Dendritic cell treated with granulocyte-macrophage colony-stimulating factor and Interleukin-4, amounts not matched to agents 40 ng/mL and 50 ng/mL, for 4 days (primary cell): ENCODE results near the gene TRAPPC3.
A peak's percentile ranks its signal among the peaks of the same experiment; 100 is the strongest.

Source experiments
- H3K27ac Mint-ChIP-seq: one replicate; pipeline ENCODE4 v1.8.0; 2022; ENCODE audit warnings: mild to moderate bottlenecking, mixed read lengths
- H3K27me3 Mint-ChIP-seq: one replicate; pipeline ENCODE4 v1.8.0; 2022; ENCODE audit warnings: mild to moderate bottlenecking, mixed read lengths
- H3K36me3 Mint-ChIP-seq: one replicate; pipeline ENCODE4 v1.8.0; 2022; ENCODE audit warnings: low read depth, mixed read lengths
- H3K4me1 Mint-ChIP-seq: one replicate; pipeline ENCODE4 v1.8.0; 2022; ENCODE audit warnings: low read depth, mixed read lengths
- H3K4me3 Mint-ChIP-seq: one replicate; pipeline ENCODE4 v1.8.0; 2022; ENCODE audit warnings: mild to moderate bottlenecking, moderate library complexity, mixed read lengths
- H3K9me3 Mint-ChIP-seq: one replicate; pipeline ENCODE4 v1.8.0; 2022; ENCODE audit warnings: mixed read lengths
- intact Hi-C: fragments of 100-400 bp; cut with micrococcal nuclease; formaldehyde crosslinking; loops from one replicate; pipeline ENCODE4 v1.15.0; 2022

TRAPPC3 gene

DNA sequence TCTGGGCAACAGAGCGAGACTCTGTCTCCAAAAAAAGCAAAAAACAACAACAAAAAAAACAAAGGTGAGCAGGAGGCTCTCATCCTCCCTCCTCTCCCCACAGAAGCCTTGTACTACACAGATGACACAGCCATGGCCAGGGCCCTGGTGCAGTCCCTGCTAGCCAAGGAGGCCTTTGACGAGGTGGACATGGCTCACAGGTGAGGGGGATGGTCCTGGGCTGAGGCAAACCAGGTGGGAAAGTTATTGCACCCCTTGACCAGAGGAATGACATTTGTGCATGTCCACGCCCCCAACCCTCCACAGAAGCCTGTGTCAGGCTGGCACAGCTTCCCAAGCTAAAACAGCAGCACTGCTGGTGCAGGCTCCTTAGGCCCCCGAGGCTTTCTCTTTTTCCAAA lies 58.1 kb downstream of the TRAPPC3 start:
- H3K27me3 Mint-ChIP-seq, result no peaks in the 10 kb centered on the region
- intact Hi-C loops, result no loop called here
- no peaks in the 10 kb centered on the region for H3K9me3 Mint-ChIP-seq
- H3K36me3 Mint-ChIP-seq, result peaks cover 68% of the 10 kb centered on the region
- H3K4me1 Mint-ChIP-seq, result peaks cover 61% of the 10 kb centered on the region
- H3K27ac Mint-ChIP-seq, result peak overlapping the region; percentile 89
- no peak overlapping the region for H3K4me3 Mint-ChIP-seq

DNA sequence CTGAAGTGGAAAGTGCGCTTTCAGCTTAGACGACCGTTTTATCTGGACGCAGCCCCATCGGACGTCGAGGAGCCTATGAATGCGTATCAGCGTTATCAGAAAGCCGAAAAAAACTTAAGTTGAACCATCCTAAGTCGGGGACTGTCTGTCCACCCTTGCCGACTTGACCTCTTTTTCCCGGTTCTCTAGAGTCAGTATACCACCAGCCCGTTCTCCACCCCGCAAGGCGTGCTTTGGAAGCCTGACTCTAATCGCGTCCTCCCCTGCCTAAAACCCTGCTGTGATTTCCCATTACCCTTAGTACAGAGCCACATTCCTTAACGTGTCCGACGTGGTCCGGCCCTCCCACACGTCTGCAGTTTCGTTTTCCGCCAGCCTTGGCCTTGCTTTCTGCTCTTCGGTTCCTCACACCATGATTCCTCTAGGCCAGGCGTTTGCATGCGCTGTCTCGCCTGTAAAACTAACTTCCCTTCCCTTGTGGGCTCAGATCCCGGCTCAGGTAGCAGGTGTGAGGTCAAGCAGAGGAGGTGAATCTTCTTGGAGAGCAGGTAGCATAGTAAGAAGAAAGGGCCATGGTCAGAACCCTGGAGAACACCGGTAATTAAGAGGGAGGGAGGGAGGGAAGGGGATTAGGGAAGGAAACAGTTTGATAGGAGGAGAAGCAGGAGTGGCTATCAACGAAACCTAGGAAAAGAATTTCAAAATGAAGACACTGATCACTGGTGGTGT lies 59.7 kb downstream of the TRAPPC3 start:
- H3K4me3 Mint-ChIP-seq, result peak overlapping the region; percentile 82
- peaks cover 47% of the 10 kb centered on the region for H3K4me1 Mint-ChIP-seq
- peaks cover 7% of the 10 kb centered on the region for H3K27me3 Mint-ChIP-seq
- no peaks in the 10 kb centered on the region for H3K9me3 Mint-ChIP-seq
- H3K36me3 Mint-ChIP-seq, result peaks cover 57% of the 10 kb centered on the region
- peak overlapping the region; percentile 92 for H3K27ac Mint-ChIP-seq
- intact Hi-C loops, result loop anchor here (10.0 kb wide), 1 partner anchor 155 kb away; the partner anchor contains the start of gene AGO3

DNA sequence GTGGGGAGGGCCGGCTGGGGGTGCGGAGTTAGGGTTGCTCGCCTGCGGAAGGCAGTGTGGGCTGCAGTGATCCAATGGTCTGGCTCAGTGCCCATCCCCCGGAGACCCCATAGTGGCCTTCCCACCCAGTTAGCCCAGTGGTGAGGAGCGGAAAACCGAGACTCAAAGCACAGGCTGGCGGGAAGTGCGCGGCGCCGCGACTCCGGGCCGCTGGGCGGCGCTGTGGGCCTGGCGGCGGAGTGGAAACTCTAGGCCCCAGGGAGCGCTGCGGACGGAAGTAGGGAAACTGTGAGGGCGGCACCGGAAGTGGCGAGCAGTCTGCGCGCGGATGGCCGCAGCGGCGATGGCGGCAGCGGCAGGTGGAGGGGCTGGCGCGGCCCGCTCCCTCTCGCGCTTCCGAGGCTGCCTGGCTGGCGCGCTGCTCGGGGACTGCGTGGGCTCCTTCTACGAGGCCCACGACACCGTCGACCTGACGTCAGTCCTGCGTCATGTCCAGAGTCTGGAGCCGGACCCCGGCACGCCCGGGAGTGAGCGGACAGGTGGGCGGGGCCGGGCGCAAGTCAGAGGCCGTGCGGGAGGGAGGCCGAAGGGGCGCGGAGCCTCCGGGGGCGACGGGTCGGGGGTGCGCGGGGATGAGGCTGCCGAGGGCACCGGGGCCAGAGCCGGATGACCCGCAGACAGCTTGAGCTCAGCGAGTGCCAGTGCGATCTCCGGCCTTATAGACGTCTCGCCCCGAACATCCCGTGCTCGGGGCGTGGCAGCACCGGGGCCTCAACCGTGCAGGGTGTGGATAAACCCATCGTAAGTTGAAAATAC lies 60.5 kb downstream of the TRAPPC3 start, which contains the start of gene ADPRS:
ADPRS (plus strand) TSS at position 316 of the 816 bp plus-strand sequence; CDS start at position 329, 13 bp downstream.
- H3K4me1 Mint-ChIP-seq, result peaks cover 39% of the 10 kb centered on the region
- H3K9me3 Mint-ChIP-seq, result no peaks in the 10 kb centered on the region
- peaks cover 49% of the 10 kb centered on the region for H3K36me3 Mint-ChIP-seq
- intact Hi-C loops, result loop anchor here (10.0 kb wide), 1 partner anchor 154 kb away; the partner anchor contains the start of gene AGO3
- peak within 1 kb of the TSS; percentile 92 for H3K27ac Mint-ChIP-seq
- H3K27me3 Mint-ChIP-seq, result peaks cover 13% of the 10 kb centered on the region
- H3K4me3 Mint-ChIP-seq, result peak within 1 kb of the TSS; percentile 82

DNA sequence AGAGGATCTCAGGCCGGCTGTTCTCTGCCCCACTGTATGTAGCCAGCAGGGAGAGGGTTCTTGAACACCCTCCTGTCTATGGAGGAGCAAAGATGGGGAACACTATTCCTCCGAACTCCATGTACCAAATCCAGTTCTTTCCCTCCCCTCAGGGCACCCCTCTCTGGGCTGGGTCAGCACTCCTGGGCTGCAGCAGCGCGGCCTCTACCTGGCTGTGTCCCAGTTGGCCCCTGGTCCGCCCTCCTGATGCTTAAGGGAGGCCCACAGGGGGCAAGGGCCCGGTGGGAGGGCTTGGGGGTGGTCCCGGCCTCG lies 61.1 kb downstream of the TRAPPC3 start:
- Mint-ChIP-seq H3K9me3 (no peaks in the 10 kb centered on the region), H3K36me3 (peaks cover 44% of the 10 kb centered on the region)
- intact Hi-C loops, result loop anchor here (10.0 kb wide), 1 partner anchor 153 kb away; the partner anchor contains the start of gene AGO3

DNA sequence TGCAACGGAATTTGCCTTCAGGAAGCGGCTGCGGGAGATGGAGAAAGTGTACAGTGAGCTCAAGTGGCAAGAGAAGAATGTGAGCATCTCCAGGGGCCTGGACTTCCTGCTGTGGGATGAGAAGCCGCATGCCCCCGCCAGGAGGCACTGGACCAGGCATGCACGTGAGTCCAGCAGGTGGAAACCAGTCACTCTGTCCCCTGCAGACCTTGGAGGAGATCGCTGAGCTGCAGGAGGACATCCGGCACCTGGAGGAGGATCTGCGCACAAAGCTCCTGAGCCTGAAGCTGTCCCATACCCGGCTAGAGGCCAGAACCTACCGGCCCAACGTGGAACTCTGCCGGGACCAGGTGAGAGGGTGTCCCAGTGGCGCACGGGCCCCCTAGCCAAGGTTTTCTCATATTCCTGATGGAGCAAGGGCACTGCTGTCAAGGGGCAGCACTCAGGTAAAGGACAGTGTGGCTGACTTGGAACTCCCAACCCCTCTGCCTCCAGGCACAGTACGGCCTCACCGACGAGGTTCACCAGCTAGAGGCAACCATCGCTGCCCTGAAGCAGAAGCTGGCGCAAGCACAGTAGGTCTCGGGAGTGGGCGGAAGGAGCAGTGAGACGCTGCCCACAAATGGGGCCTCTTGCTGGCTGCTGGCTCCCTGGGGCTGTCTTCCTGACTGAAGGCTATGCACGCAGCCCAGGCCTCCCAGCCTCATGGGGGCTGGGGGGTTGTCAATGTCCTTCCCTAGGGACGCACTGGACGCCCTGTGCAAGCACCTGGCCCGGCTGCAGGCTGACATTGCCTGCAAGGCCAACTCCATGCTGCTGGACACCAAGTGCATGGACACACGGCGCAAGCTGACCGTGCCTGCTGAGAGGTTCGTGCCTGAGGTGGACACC lies 61.8 kb downstream of the TRAPPC3 start:
- Mint-ChIP-seq H3K9me3 (no peaks in the 10 kb centered on the region), H3K27ac (peak overlapping the region; percentile 92), H3K36me3 (peaks cover 36% of the 10 kb centered on the region), H3K4me1 (peaks cover 26% of the 10 kb centered on the region), H3K4me3 (no peak overlapping the region), H3K27me3 (peaks cover 21% of the 10 kb centered on the region)
- intact Hi-C loops, result loop anchor here (10.0 kb wide), 1 partner anchor 153 kb away; the partner anchor contains the start of gene AGO3

More for the DNA sequence above, 61.1 kb downstream of the TRAPPC3 start:
- peaks cover 18% of the 10 kb centered on the region for H3K27me3 Mint-ChIP-seq
- H3K27ac Mint-ChIP-seq, result peak overlapping the region; percentile 92
- H3K4me3 Mint-ChIP-seq, result peak overlapping the region; percentile 82
- H3K4me1 Mint-ChIP-seq, result peaks cover 33% of the 10 kb centered on the region
